IMR-90 (cell line): ENCODE results near the gene SLC38A3. TPM values are rescaled to one million over a fixed set of nuclear protein-coding genes. Genes with fewer than 3 reads are reported as not detected.

Experiments
- ATAC-seq: fragments of 200-7000 bp; cut with Tn5 transposase; 2 replicates; pipeline ENCODE4 v1.9.1; 2020; ENCODE audit warnings: low read depth, mild to moderate bottlenecking, moderate library complexity
- BruUV-seq: library from RNA; stranded (reverse); fragments of 400-500 nt; replicated peaks from 2 replicates; lab custom pipeline; 2021; lab: Mats Ljungman, UMichigan
- CTCF ChIA-PET: fragments of 300-600 bp; formaldehyde crosslinking; extraction: SDS; loops from one replicate; lab custom pipeline; 2021; ENCODE audit warnings: antibody characterized with exemption; lab: Yijun Ruan, JAX
- POLR2A ChIA-PET: fragments of 300-600 bp; sonication (Branson Sonifier 250); formaldehyde crosslinking; loops from one replicate; lab custom pipeline; 2022; ENCODE audit warnings: antibody characterized with exemption; ENCODE audit not compliant: unreplicated experiment; lab: Charles Lee
- DNase-seq: peaks from one replicate; pipeline ENCODE4 v3.0.0; 2013
- H2AFZ ChIP-seq: replicated peaks from 2 replicates; pipeline ENCODE3; 2013; ENCODE audit warnings: low read length, mild to moderate bottlenecking; ENCODE audit not compliant: poor library complexity
- H2AK5ac ChIP-seq: 2 replicates; pipeline ENCODE4 v1.6.1; 2013; ENCODE audit warnings: low read depth, low read length, inconsistent platforms
- H2AK9ac ChIP-seq: replicated peaks from 2 replicates; pipeline ENCODE3; 2013; ENCODE audit warnings: mild to moderate bottlenecking, low read depth, low read length, moderate library complexity; ENCODE audit not compliant: poor library complexity
- H2BK120ac ChIP-seq: 2 replicates; pipeline ENCODE4 v1.6.1; 2013; ENCODE audit warnings: low read depth, low read length, inconsistent platforms
- H2BK15ac ChIP-seq: 3 replicates; pipeline ENCODE4 v1.6.1; 2013; ENCODE audit warnings: low read depth, low read length, inconsistent platforms
- H2BK20ac ChIP-seq: 2 replicates; pipeline ENCODE4 v1.6.1; 2013; ENCODE audit warnings: low read depth, mild to moderate bottlenecking, inconsistent platforms, low read length, moderate library complexity
- H2BK5ac ChIP-seq: 2 replicates; pipeline ENCODE4 v1.6.1; 2013; ENCODE audit warnings: mild to moderate bottlenecking, low read depth, low read length, inconsistent platforms; ENCODE audit not compliant: poor library complexity, severe bottlenecking
- H3K14ac ChIP-seq: replicated peaks from 2 replicates; pipeline ENCODE4 v1.6.1; 2013; ENCODE audit warnings: low read depth, low read length, inconsistent platforms
- H3K18ac ChIP-seq: 2 replicates; pipeline ENCODE4 v1.6.1; 2013; ENCODE audit warnings: low read depth, low read length, control low read depth
- H3K23ac ChIP-seq: 2 replicates; pipeline ENCODE4 v1.6.1; 2013; ENCODE audit warnings: low read depth, low read length, inconsistent platforms
- H3K27ac ChIP-seq: 2 replicates; pipeline ENCODE4 v1.5.1; 2013; ENCODE audit warnings: mild to moderate bottlenecking, control low read depth, low read length; ENCODE audit not compliant: insufficient read depth
- H3K27me3 ChIP-seq: 2 replicates; pipeline ENCODE4 v1.6.1; 2013; ENCODE audit warnings: low read length; ENCODE audit not compliant: control insufficient read depth, insufficient read depth
- H3K36me3 ChIP-seq: 2 replicates; pipeline ENCODE4 v1.6.1; 2013; ENCODE audit warnings: low read length, mixed read lengths; ENCODE audit not compliant: control insufficient read depth, insufficient read depth
- H3K4ac ChIP-seq: 2 replicates; pipeline ENCODE4 v1.6.1; 2013; ENCODE audit warnings: low read depth, low read length, inconsistent platforms
- H3K4me1 ChIP-seq: 2 replicates; pipeline ENCODE4 v1.6.1; 2013; ENCODE audit warnings: low read length, mixed read lengths; ENCODE audit not compliant: control insufficient read depth, insufficient read depth
- H3K4me2 ChIP-seq: 2 replicates; pipeline ENCODE4 v1.6.1; 2013; ENCODE audit warnings: low read depth, mild to moderate bottlenecking, control low read depth, low read length, moderate library complexity
- H3K4me3 ChIP-seq: 2 replicates; pipeline ENCODE4 v1.5.1; 2013; ENCODE audit warnings: low read depth, mild to moderate bottlenecking, control low read depth, low read length, moderate library complexity; ENCODE audit not compliant: insufficient read depth
- H3K56ac ChIP-seq: 2 replicates; pipeline ENCODE4 v1.6.1; 2013; ENCODE audit warnings: low read length, inconsistent platforms; ENCODE audit not compliant: insufficient read depth; ENCODE audit errors: extremely low read depth
- H3K79me1 ChIP-seq, 2 experiments: 2 replicates each; pipeline ENCODE4 v1.6.1; 2013; ENCODE audit warnings: low read length in 2 of 2, inconsistent platforms in 1 of 2, low read depth in 1 of 2
- H3K9ac ChIP-seq: 2 replicates; pipeline ENCODE4 v1.6.1; 2013; ENCODE audit warnings: low read depth, low read length, control low read depth
- H3K9me1 ChIP-seq: 2 replicates; pipeline ENCODE4 v1.6.1; 2013; ENCODE audit warnings: low read length, inconsistent platforms; ENCODE audit not compliant: insufficient read depth
- H3K9me3 ChIP-seq: 2 replicates; pipeline ENCODE4 v1.6.1; 2013; ENCODE audit warnings: low read length; ENCODE audit not compliant: control insufficient read depth, insufficient read depth
- H4K20me1 ChIP-seq: 2 replicates; pipeline ENCODE4 v1.6.1; 2013; ENCODE audit warnings: low read length, inconsistent platforms; ENCODE audit not compliant: insufficient read depth
- H4K5ac ChIP-seq: 2 replicates; pipeline ENCODE4 v1.6.1; 2013; ENCODE audit warnings: mild to moderate bottlenecking, low read depth, low read length, control low read depth
- H4K8ac ChIP-seq, 2 experiments: 2 replicates each; pipeline ENCODE4 v1.6.1; 2013; ENCODE audit warnings: low read depth in 2 of 2, low read length in 2 of 2, control low read depth in 1 of 2, inconsistent platforms in 1 of 2
- H4K91ac ChIP-seq: 2 replicates; pipeline ENCODE4 v1.6.1; 2013; ENCODE audit warnings: low read depth, low read length, inconsistent platforms; ENCODE audit not compliant: insufficient read depth
- CHD1 ChIP-seq: IDR thresholded peaks from 2 replicates; pipeline ENCODE4 v1.6.1; 2012; ENCODE audit warnings: low read depth, low read length, improper control_type of control experiment
- POLR2A ChIP-seq: IDR thresholded peaks from 2 replicates; pipeline ENCODE4 v1.6.1; 2012; ENCODE audit warnings: mild to moderate bottlenecking, low read depth, low read length
- RCOR1 ChIP-seq: IDR thresholded peaks from 2 replicates; pipeline ENCODE4 v1.6.1; 2012; ENCODE audit warnings: mild to moderate bottlenecking, low read length, improper control_type of control experiment; ENCODE audit not compliant: insufficient replicate concordance
- USF2 ChIP-seq: fragments of 150-350 bp; IDR thresholded peaks from 2 replicates; pipeline ENCODE4 v1.6.1; 2017; ENCODE audit warnings: mild to moderate bottlenecking, antibody characterized with exemption, low read length, low read depth
- WGBS, 2 experiments: methylation state at CpG; one replicate each; pipeline versions ENCODE4 v1.1.5 to v1.1.7; 2013; ENCODE audit warnings: missing lambda C conversion rate in 2 of 2; ENCODE audit not compliant: insufficient read length in 1 of 2; ENCODE audit errors: extremely low coverage in 2 of 2; 5-methylcytosine and 5-hydroxymethylcytosine counted together
- dilution Hi-C: fragments of 300-500 bp; cut with HindIII; formaldehyde crosslinking; loops from one replicate; pipeline ENCODE4 v1.14.3; 2018; ENCODE audit warnings: low sequenced_read_pairs; ENCODE audit not compliant: unreplicated experiment
- in situ Hi-C: fragments of 300-500 bp; cut with MboI; formaldehyde crosslinking; loops from 3 replicates; pipeline ENCODE4 v1.14.3; 2019; ENCODE audit warnings: low sequenced_read_pairs, inconsistent platforms, mixed read lengths
- intact Hi-C: fragments of 100-400 bp; cut with micrococcal nuclease; formaldehyde crosslinking; loops from 2 replicates; pipeline ENCODE4 v1.10.0; 2022
- polyA plus RNA-seq, 3 experiments: library from polyadenylated mRNA; depleted of rRNA; stranded (reverse); fragments of >200 nt; gene quantifications; 2 replicates each; pipeline ENCODE4 v1.2.3, GENCODE V29; 2012; ENCODE audit warnings: low replicate concordance in 1 of 3
- total RNA-seq: library from RNA; depleted of rRNA; stranded (reverse); fragments of >200 nt; gene quantifications from 2 replicates; pipeline ENCODE4 v1.2.3, GENCODE V29; 2012

SLC38A3 gene
- total and polyA plus RNA-seq, 2 of the 4 experiments (the other 2 are of a cell fraction): 0.12 to 0.36 TPM

- peak; percentile 47 for DNase-seq
- dilution Hi-C loops: no loop called here
Observed at GRCh38 chr3:50164984-50165909, 39.8 kb upstream of the SLC38A3 start.

More at GRCh38 chr3:50164984-50165909, 39.8 kb upstream of the SLC38A3 start:
- peak; percentile 50 for ATAC-seq
- H3K36me3 ChIP-seq: peaks cover 10% of the 10 kb centered on the region; the same call in 1 of the 2 replicates
- peak overlapping the region; percentile 20 to 83; a peak in 3 of 4 replicates for H4K8ac ChIP-seq
- H3K14ac ChIP-seq: peak overlapping the region; percentile 79
- peak overlapping the region; percentile 14 for H4K5ac ChIP-seq
- H4K91ac ChIP-seq: peak overlapping the region; percentile 76
- ChIA-PET CTCF (no interaction called here), POLR2A (interaction anchor here (0.6 kb wide), 1 partner anchor 1376 kb away, joined by 3 read pairs; no protein-coding TSS in a partner anchor)
- no peak overlapping the region; the same call in 1 of the 2 replicates for H3K4me2 ChIP-seq
- 36% methylated on average over 5 of the region's 7 CpGs; no CpG with 5 or more reads in 1 of the 2 experiments for WGBS, 2 experiments
- peak overlapping the region; percentile 83 for H2BK120ac ChIP-seq
- H2AK5ac ChIP-seq: peak overlapping the region; percentile 95
- H2AK9ac ChIP-seq: peak overlapping the region; percentile 80
- BruUV-seq: no TSS peak
- H2BK20ac ChIP-seq: peak overlapping the region; percentile 79
- H3K4me1 ChIP-seq: peaks cover 58% of the 10 kb centered on the region
- H3K4ac ChIP-seq: peak overlapping the region; percentile 94
- peak overlapping the region; percentile 59 for H3K27ac ChIP-seq
- no peak overlapping the region for H3K4me3 ChIP-seq
- H3K56ac ChIP-seq: no peak overlapping the region
- H2BK5ac ChIP-seq: peak overlapping the region; percentile 74
- H3K23ac ChIP-seq: peak overlapping the region; percentile 81
- H3K18ac ChIP-seq: peak overlapping the region; percentile 54
- H4K20me1 ChIP-seq: 0 out of 2 replicates have a peak, but pooled peaks cover 4% of the 10 kb centered on the region
- no peaks in the 10 kb centered on the region for H3K9me3 ChIP-seq
- H3K27me3 ChIP-seq: no peaks in the 10 kb centered on the region
- TF ChIP-seq POLR2A: no peak
- TF ChIP-seq RCOR1: no peak
- TF ChIP-seq USF2: no peak; the same call in 1 of the 2 replicates
- no peak for TF ChIP-seq CHD1
- intact Hi-C loops (loop anchor here (2.0 kb wide), 1 partner anchor 62 kb away; no protein-coding TSS in a partner anchor), in situ Hi-C loops (no loop called here)
- peak overlapping the region; percentile 89; the same call in 1 of the 3 replicates for H2BK15ac ChIP-seq
- peak overlapping the region; percentile 66 for H2AFZ ChIP-seq
- H3K9me1 ChIP-seq: peaks cover 36% of the 10 kb centered on the region
- H3K79me1 ChIP-seq: peaks cover 10 to 80% of the 10 kb centered on the region in 2 experiments; a peak in 2 of 4 replicates
- H3K9ac ChIP-seq: peak overlapping the region; percentile 9; the same call in 1 of the 2 replicates
